RWPE2 (cell line): ENCODE measurements around the gene LATS2.

Source experiments
- ATAC-seq: fragments of 200-7000 bp; cut with Tn5 transposase; 3 replicates; pipeline ENCODE4 v1.9.1; 2021; ENCODE audit warnings: low read depth
- DNase-seq: peaks from one replicate; pipeline ENCODE4 v3.0.0-alpha.2; 2020; ENCODE audit warnings: low spot score
- H3K27ac ChIP-seq: fragments of 450-650 bp; 2 replicates; pipeline ENCODE4 v1.5.1; 2017; ENCODE audit warnings: mild to moderate bottlenecking; ENCODE audit not compliant: poor library complexity, severe bottlenecking
- H3K27me3 ChIP-seq: fragments of 250-450 bp; sonication (Bioruptor Pico); 2 replicates; pipeline ENCODE4 v1.5.1; 2021; ENCODE audit warnings: mild to moderate bottlenecking, moderate library complexity; ENCODE audit not compliant: insufficient read depth, poor library complexity, severe bottlenecking
- H3K36me3 ChIP-seq: fragments of 250-450 bp; sonication (Bioruptor Pico); 2 replicates; pipeline ENCODE4 v1.5.1; 2020; ENCODE audit warnings: low read depth, mild to moderate bottlenecking, moderate library complexity
- H3K4me1 ChIP-seq: fragments of 250-450 bp; sonication (Bioruptor Pico); 2 replicates; pipeline ENCODE4 v1.5.1; 2021; ENCODE audit warnings: mild to moderate bottlenecking, moderate library complexity; ENCODE audit not compliant: insufficient read depth, poor library complexity, severe bottlenecking
- H3K4me3 ChIP-seq: fragments of 250-450 bp; sonication (Bioruptor Pico); 2 replicates; pipeline ENCODE4 v1.5.1; 2021; ENCODE audit warnings: mild to moderate bottlenecking, moderate library complexity; ENCODE audit not compliant: severe bottlenecking
- H3K9me3 ChIP-seq: fragments of 250-450 bp; sonication (Bioruptor Pico); 2 replicates; pipeline ENCODE4 v1.5.1; 2021; ENCODE audit warnings: mild to moderate bottlenecking, moderate library complexity; ENCODE audit not compliant: severe bottlenecking
- CTCF ChIP-seq: fragments of 450-650 bp; IDR thresholded peaks from one replicate; pipeline ENCODE4 v1.5.1; 2017; ENCODE audit warnings: mild to moderate bottlenecking, moderate library complexity; ENCODE audit not compliant: poor library complexity, severe bottlenecking

LATS2 gene

GRCh38 chr13:20983386-20983785, 78.0 kb downstream of the LATS2 start:
- ATAC-seq: no peak
- Histone ChIP-seq H3K4me1 (no peaks in the 10 kb centered on the region), H3K36me3 (peaks cover 70% of the 10 kb centered on the region), H3K9me3 (no peaks in the 10 kb centered on the region), H3K4me3 (no peak overlapping the region), H3K27me3 (no peaks in the 10 kb centered on the region), H3K27ac (no peak overlapping the region)
- no peak for DNase-seq
- TF ChIP-seq CTCF: no peak

- H3K9me3 ChIP-seq: no peaks in the 10 kb centered on the region
- no peak overlapping the region for H3K27ac ChIP-seq
- no peaks in the 10 kb centered on the region for H3K4me1 ChIP-seq
- no peak for DNase-seq
- TF ChIP-seq CTCF: no peak
- no peak for ATAC-seq
- H3K27me3 ChIP-seq: no peaks in the 10 kb centered on the region
- H3K4me3 ChIP-seq: no peak overlapping the region
- peaks cover 69% of the 10 kb centered on the region for H3K36me3 ChIP-seq
These were observed 79.9 kb downstream of the LATS2 start for GRCh38 chr13:20981370-20982095.

GRCh38 chr13:20980899-20981298, 80.5 kb downstream of the LATS2 start:
- no peak for ATAC-seq
- Histone ChIP-seq H3K9me3 (no peaks in the 10 kb centered on the region), H3K4me1 (no peaks in the 10 kb centered on the region), H3K27me3 (no peaks in the 10 kb centered on the region), H3K36me3 (peaks cover 71% of the 10 kb centered on the region), H3K27ac (no peak overlapping the region), H3K4me3 (no peak overlapping the region)
- no peak for TF ChIP-seq CTCF
- DNase-seq: no peak

DNA sequence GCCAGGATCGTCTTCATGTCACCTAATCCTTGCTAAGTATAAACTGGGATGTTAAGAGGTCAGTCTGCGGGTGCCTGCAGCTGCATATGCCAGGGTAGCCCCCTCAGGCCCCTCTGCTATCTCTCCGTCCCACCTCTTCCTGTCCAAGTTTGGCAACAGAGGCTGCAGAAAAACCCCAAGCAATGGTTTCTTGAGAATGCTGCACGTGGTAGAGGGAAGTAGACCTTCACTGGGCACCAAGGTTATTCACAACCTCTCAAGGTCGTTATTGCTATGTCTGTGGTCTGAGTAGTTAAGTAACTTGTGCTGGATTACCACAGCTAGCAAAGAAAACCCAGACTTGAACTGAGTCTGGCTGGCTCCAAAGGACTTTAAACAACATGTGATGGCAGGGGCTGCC, 81.0 kb downstream of the LATS2 start:
- H3K4me3 ChIP-seq: no peak overlapping the region
- ATAC-seq (no peak), DNase-seq (no peak)
- TF ChIP-seq CTCF: no peak
- no peaks in the 10 kb centered on the region for H3K4me1 ChIP-seq
- H3K27ac ChIP-seq: no peak overlapping the region
- no peaks in the 10 kb centered on the region for H3K9me3 ChIP-seq
- H3K27me3 ChIP-seq: no peaks in the 10 kb centered on the region
- peaks cover 75% of the 10 kb centered on the region for H3K36me3 ChIP-seq

- no peak overlapping the region for H3K27ac ChIP-seq
- H3K27me3 ChIP-seq: no peaks in the 10 kb centered on the region
- no peaks in the 10 kb centered on the region for H3K9me3 ChIP-seq
- DNase-seq: no peak
- no peak for TF ChIP-seq CTCF
- H3K4me1 ChIP-seq: no peaks in the 10 kb centered on the region
- H3K4me3 ChIP-seq: no peak overlapping the region
- peaks cover 86% of the 10 kb centered on the region for H3K36me3 ChIP-seq
- ATAC-seq: no peak
These were observed 84.0 kb downstream of the LATS2 start for GRCh38 chr13:20977394-20977793.
